ENCODE measurements around the gene OR5L1.

Gene OR5L1
- 0 reads per million in 4 donors for total RNA-seq

DNA sequence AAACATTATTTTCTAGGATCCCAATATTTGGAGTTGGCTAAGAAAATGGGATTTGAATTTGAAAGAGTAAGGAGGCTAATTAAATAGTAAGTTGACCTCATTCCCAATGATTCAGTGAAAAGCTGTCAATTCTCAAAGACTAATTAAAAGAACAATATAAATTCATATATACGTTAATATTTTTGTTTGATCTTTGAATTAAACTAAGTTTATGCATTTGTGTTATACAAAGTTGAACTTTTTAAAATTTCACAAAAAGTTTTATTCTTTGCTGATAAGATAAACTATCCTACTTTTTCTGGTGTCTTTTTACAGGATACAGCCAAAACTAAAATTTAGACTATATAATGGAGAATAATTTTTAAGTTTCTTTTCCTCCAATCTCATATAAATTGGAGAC is at the start of gene OR5L1:
TSS of gene OR5L1 (plus strand) at position 301 of the 400 bp plus-strand sequence. CDS start 100 bp downstream, outside the sequence.
- no peak for DNase-seq

DNA sequence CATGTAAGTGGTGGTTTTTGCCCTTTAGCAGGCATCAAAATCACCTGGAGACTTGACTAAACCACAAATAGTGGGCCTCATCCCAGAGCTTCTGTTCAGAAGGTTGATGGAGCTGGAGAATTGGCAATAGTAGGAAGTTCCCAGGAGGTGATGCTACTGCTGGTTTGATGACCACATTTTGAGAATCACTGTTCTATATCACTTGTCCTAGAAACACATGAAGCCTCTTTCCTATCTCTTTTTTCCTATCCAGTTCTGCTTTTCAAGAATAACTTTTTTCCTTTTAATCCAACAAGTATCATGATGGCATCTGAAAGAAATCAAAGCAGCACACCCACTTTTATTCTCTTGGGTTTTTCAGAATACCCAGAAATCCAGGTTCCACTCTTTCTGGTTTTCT is 38.0 kb upstream of the OR5L1 start, which contains the start of gene OR5D13:
TSS of gene OR5D13 (plus strand) at position 301 of the 400 bp plus-strand sequence. CDS start at position 301, 0 bp downstream.
- no peak for DNase-seq

GRCh38 chr11:55791606-55792005 is 19.6 kb upstream of the OR5L1 start:
- DNase-seq, result no peak

DNA sequence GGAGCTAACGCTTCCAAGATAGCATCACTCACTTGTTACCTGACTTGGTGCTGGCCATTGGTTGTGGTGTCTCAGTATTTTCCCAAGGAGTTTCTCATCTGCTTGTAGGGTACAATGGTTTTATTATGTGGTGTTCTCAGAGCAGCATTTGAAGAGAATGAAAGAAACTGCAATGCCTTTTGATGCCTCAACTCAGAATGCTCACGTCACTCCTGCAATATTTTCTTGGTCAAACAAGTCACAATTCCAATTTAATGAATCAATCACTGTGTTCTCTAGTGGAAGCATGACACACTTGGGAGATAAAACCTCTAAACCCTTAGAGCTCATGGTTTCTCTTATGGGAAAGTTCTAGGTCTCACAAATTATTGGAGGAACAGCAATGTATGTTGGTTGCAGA is 17.8 kb upstream of the OR5L1 start:
- no peak for DNase-seq

GRCh38 chr11:55795256-55795655 is 15.9 kb upstream of the OR5L1 start, which contains the start of gene OR5D14:
OR5D14 (plus strand) TSS chr11:55795556; CDS start chr11:55795556, 0 bp downstream.
- no peak for DNase-seq

- DNase-seq, result no peak
These were observed 4.9 kb upstream of the OR5L1 start for GRCh38 chr11:55806248-55806647.

GRCh38 chr11:55819330-55819729 is 8.2 kb downstream of the OR5L1 start, which contains the start of gene OR5D18:
OR5D18 (plus strand) TSS chr11:55819630; CDS start chr11:55819630, 0 bp downstream.
- no peak for DNase-seq

DNA sequence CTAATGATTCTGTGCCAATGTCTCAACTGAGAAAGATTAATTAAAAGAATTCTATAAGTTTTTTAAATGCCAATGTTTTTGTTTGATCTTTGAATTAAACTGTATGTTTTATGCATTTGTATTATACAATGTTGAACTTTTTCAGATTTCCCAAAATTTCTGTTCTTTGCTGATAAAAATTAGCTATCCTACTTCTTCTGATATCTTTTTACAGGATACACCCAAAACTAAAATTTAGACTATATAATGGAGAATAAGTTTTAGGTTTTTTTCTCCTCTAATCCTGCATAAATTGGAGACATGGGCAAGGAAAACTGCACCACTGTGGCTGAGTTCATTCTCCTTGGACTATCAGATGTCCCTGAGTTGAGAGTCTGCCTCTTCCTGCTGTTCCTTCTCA is 15.8 kb downstream of the OR5L1 start, which contains the start of gene OR5L2:
TSS of gene OR5L2 (plus strand) at position 301 of the 400 bp plus-strand sequence. CDS start at position 301, 0 bp downstream.
- DNase-seq, result no peak

GRCh38 chr11:55838452-55838851 is 27.3 kb downstream of the OR5L1 start, which contains the start of gene OR5D16:
OR5D16 (plus strand) TSS chr11:55838752; CDS start chr11:55838752, 0 bp downstream.
- no peak for DNase-seq

GRCh38 chr11:55847453-55847852 is 36.3 kb downstream of the OR5L1 start:
- no peak for DNase-seq

DNA sequence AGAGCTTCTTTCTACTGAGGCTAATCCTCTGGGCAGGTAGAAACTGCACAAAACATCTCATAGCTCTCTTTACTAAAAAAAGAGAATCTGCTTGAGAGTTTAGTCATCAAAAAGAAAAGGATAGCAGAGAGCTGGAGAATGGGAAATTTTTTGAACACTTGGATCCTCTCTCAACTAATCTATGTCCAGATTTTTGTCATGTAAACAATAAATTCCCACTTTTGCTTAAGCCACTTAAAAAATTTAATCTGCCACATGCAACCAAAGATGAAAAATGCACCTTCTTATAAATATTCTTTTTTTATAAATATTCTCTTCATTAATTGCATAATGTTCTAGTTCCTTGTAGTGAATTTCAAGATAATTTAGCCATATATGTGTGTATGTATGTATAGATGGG is 37.9 kb downstream of the OR5L1 start:
- DNase-seq, result no peak

GRCh38 chr11:55852141-55852540 is 41.0 kb downstream of the OR5L1 start:
- DNase-seq, result no peak

GRCh38 chr11:55854704-55855103 is 43.5 kb downstream of the OR5L1 start:
- DNase-seq, result no peak

Data from T-helper 1 cell (primary cell).